IMR-90 (cell line): ENCODE data around the gene FAAP100. TPM values are rescaled to one million over a fixed set of nuclear protein-coding genes. Genes with fewer than 3 reads are reported as not detected.

Experiments used
- ATAC-seq: fragments of 200-7000 bp; cut with Tn5 transposase; 2 replicates; pipeline ENCODE4 v1.9.1; 2020; ENCODE audit warnings: low read depth, mild to moderate bottlenecking, moderate library complexity
- BruUV-seq: library from RNA; stranded (reverse); fragments of 400-500 nt; replicated peaks from 2 replicates; lab custom pipeline; 2021; lab: Mats Ljungman, UMichigan
- CTCF ChIA-PET: fragments of 300-600 bp; formaldehyde crosslinking; extraction: SDS; loops from one replicate; lab custom pipeline; 2021; ENCODE audit warnings: antibody characterized with exemption; lab: Yijun Ruan, JAX
- POLR2A ChIA-PET: fragments of 300-600 bp; sonication (Branson Sonifier 250); formaldehyde crosslinking; loops from one replicate; lab custom pipeline; 2022; ENCODE audit warnings: antibody characterized with exemption; ENCODE audit not compliant: unreplicated experiment; lab: Charles Lee
- DNase-seq: peaks from one replicate; pipeline ENCODE4 v3.0.0; 2013
- H2AFZ ChIP-seq: replicated peaks from 2 replicates; pipeline ENCODE3; 2013; ENCODE audit warnings: low read length, mild to moderate bottlenecking; ENCODE audit not compliant: poor library complexity
- H2AK5ac ChIP-seq: 2 replicates; pipeline ENCODE4 v1.6.1; 2013; ENCODE audit warnings: low read depth, low read length, inconsistent platforms
- H2AK9ac ChIP-seq: replicated peaks from 2 replicates; pipeline ENCODE3; 2013; ENCODE audit warnings: mild to moderate bottlenecking, low read depth, low read length, moderate library complexity; ENCODE audit not compliant: poor library complexity
- H2BK120ac ChIP-seq: 2 replicates; pipeline ENCODE4 v1.6.1; 2013; ENCODE audit warnings: low read depth, low read length, inconsistent platforms
- H2BK15ac ChIP-seq: 3 replicates; pipeline ENCODE4 v1.6.1; 2013; ENCODE audit warnings: low read depth, low read length, inconsistent platforms
- H2BK20ac ChIP-seq: 2 replicates; pipeline ENCODE4 v1.6.1; 2013; ENCODE audit warnings: low read depth, mild to moderate bottlenecking, inconsistent platforms, low read length, moderate library complexity
- H2BK5ac ChIP-seq: 2 replicates; pipeline ENCODE4 v1.6.1; 2013; ENCODE audit warnings: mild to moderate bottlenecking, low read depth, low read length, inconsistent platforms; ENCODE audit not compliant: poor library complexity, severe bottlenecking
- H3K14ac ChIP-seq: replicated peaks from 2 replicates; pipeline ENCODE4 v1.6.1; 2013; ENCODE audit warnings: low read depth, low read length, inconsistent platforms
- H3K18ac ChIP-seq: 2 replicates; pipeline ENCODE4 v1.6.1; 2013; ENCODE audit warnings: low read depth, low read length, control low read depth
- H3K23ac ChIP-seq: 2 replicates; pipeline ENCODE4 v1.6.1; 2013; ENCODE audit warnings: low read depth, low read length, inconsistent platforms
- H3K27ac ChIP-seq: 2 replicates; pipeline ENCODE4 v1.5.1; 2013; ENCODE audit warnings: mild to moderate bottlenecking, control low read depth, low read length; ENCODE audit not compliant: insufficient read depth
- H3K27me3 ChIP-seq: 2 replicates; pipeline ENCODE4 v1.6.1; 2013; ENCODE audit warnings: low read length; ENCODE audit not compliant: control insufficient read depth, insufficient read depth
- H3K36me3 ChIP-seq: 2 replicates; pipeline ENCODE4 v1.6.1; 2013; ENCODE audit warnings: low read length, mixed read lengths; ENCODE audit not compliant: control insufficient read depth, insufficient read depth
- H3K4ac ChIP-seq: 2 replicates; pipeline ENCODE4 v1.6.1; 2013; ENCODE audit warnings: low read depth, low read length, inconsistent platforms
- H3K4me1 ChIP-seq: 2 replicates; pipeline ENCODE4 v1.6.1; 2013; ENCODE audit warnings: low read length, mixed read lengths; ENCODE audit not compliant: control insufficient read depth, insufficient read depth
- H3K4me2 ChIP-seq: 2 replicates; pipeline ENCODE4 v1.6.1; 2013; ENCODE audit warnings: low read depth, mild to moderate bottlenecking, control low read depth, low read length, moderate library complexity
- H3K4me3 ChIP-seq: 2 replicates; pipeline ENCODE4 v1.5.1; 2013; ENCODE audit warnings: low read depth, mild to moderate bottlenecking, control low read depth, low read length, moderate library complexity; ENCODE audit not compliant: insufficient read depth
- H3K56ac ChIP-seq: 2 replicates; pipeline ENCODE4 v1.6.1; 2013; ENCODE audit warnings: low read length, inconsistent platforms; ENCODE audit not compliant: insufficient read depth; ENCODE audit errors: extremely low read depth
- H3K79me1 ChIP-seq, 2 experiments: 2 replicates each; pipeline ENCODE4 v1.6.1; 2013; ENCODE audit warnings: low read length in 2 of 2, inconsistent platforms in 1 of 2, low read depth in 1 of 2
- H3K9ac ChIP-seq: 2 replicates; pipeline ENCODE4 v1.6.1; 2013; ENCODE audit warnings: low read depth, low read length, control low read depth
- H3K9me1 ChIP-seq: 2 replicates; pipeline ENCODE4 v1.6.1; 2013; ENCODE audit warnings: low read length, inconsistent platforms; ENCODE audit not compliant: insufficient read depth
- H3K9me3 ChIP-seq: 2 replicates; pipeline ENCODE4 v1.6.1; 2013; ENCODE audit warnings: low read length; ENCODE audit not compliant: control insufficient read depth, insufficient read depth
- H4K20me1 ChIP-seq: 2 replicates; pipeline ENCODE4 v1.6.1; 2013; ENCODE audit warnings: low read length, inconsistent platforms; ENCODE audit not compliant: insufficient read depth
- H4K5ac ChIP-seq: 2 replicates; pipeline ENCODE4 v1.6.1; 2013; ENCODE audit warnings: mild to moderate bottlenecking, low read depth, low read length, control low read depth
- H4K8ac ChIP-seq, 2 experiments: 2 replicates each; pipeline ENCODE4 v1.6.1; 2013; ENCODE audit warnings: low read depth in 2 of 2, low read length in 2 of 2, control low read depth in 1 of 2, inconsistent platforms in 1 of 2
- H4K91ac ChIP-seq: 2 replicates; pipeline ENCODE4 v1.6.1; 2013; ENCODE audit warnings: low read depth, low read length, inconsistent platforms; ENCODE audit not compliant: insufficient read depth
- BHLHE40 ChIP-seq: fragments of 150-350 bp; IDR thresholded peaks from 2 replicates; pipeline ENCODE4 v1.6.1; 2016; ENCODE audit warnings: mild to moderate bottlenecking, low read depth, low read length
- CTCF ChIP-seq: conservative IDR thresholded peaks from 2 replicates; pipeline ENCODE4 v1.5.1; 2012; ENCODE audit warnings: mild to moderate bottlenecking, low read depth, low read length, improper control_type of control experiment
- MXI1 ChIP-seq: IDR thresholded peaks from 2 replicates; pipeline ENCODE4 v1.6.1; 2012; ENCODE audit warnings: low read depth, mild to moderate bottlenecking, low read length, moderate library complexity, borderline replicate concordance
- NFE2L2 ChIP-seq: fragments of 150-350 bp; IDR thresholded peaks from 2 replicates; pipeline ENCODE4 v1.6.1; 2016; ENCODE audit warnings: low read depth, mild to moderate bottlenecking, low read length
- WGBS, 2 experiments: methylation state at CpG; one replicate each; pipeline versions ENCODE4 v1.1.5 to v1.1.7; 2013; ENCODE audit warnings: missing lambda C conversion rate in 2 of 2; ENCODE audit not compliant: insufficient read length in 1 of 2; ENCODE audit errors: extremely low coverage in 2 of 2; 5-methylcytosine and 5-hydroxymethylcytosine counted together
- dilution Hi-C: fragments of 300-500 bp; cut with HindIII; formaldehyde crosslinking; loops from one replicate; pipeline ENCODE4 v1.14.3; 2018; ENCODE audit warnings: low sequenced_read_pairs; ENCODE audit not compliant: unreplicated experiment
- in situ Hi-C: fragments of 300-500 bp; cut with MboI; formaldehyde crosslinking; loops from 3 replicates; pipeline ENCODE4 v1.14.3; 2019; ENCODE audit warnings: low sequenced_read_pairs, inconsistent platforms, mixed read lengths
- intact Hi-C: fragments of 100-400 bp; cut with micrococcal nuclease; formaldehyde crosslinking; loops from 2 replicates; pipeline ENCODE4 v1.10.0; 2022
- polyA plus RNA-seq, 3 experiments: library from polyadenylated mRNA; depleted of rRNA; stranded (reverse); fragments of >200 nt; gene quantifications; 2 replicates each; pipeline ENCODE4 v1.2.3, GENCODE V29; 2012; ENCODE audit warnings: low replicate concordance in 1 of 3
- total RNA-seq: library from RNA; depleted of rRNA; stranded (reverse); fragments of >200 nt; gene quantifications from 2 replicates; pipeline ENCODE4 v1.2.3, GENCODE V29; 2012

Gene FAAP100
- total and polyA plus RNA-seq, 2 of the 4 experiments (the other 2 are of a cell fraction): 7.9 to 24.8 TPM

DNA sequence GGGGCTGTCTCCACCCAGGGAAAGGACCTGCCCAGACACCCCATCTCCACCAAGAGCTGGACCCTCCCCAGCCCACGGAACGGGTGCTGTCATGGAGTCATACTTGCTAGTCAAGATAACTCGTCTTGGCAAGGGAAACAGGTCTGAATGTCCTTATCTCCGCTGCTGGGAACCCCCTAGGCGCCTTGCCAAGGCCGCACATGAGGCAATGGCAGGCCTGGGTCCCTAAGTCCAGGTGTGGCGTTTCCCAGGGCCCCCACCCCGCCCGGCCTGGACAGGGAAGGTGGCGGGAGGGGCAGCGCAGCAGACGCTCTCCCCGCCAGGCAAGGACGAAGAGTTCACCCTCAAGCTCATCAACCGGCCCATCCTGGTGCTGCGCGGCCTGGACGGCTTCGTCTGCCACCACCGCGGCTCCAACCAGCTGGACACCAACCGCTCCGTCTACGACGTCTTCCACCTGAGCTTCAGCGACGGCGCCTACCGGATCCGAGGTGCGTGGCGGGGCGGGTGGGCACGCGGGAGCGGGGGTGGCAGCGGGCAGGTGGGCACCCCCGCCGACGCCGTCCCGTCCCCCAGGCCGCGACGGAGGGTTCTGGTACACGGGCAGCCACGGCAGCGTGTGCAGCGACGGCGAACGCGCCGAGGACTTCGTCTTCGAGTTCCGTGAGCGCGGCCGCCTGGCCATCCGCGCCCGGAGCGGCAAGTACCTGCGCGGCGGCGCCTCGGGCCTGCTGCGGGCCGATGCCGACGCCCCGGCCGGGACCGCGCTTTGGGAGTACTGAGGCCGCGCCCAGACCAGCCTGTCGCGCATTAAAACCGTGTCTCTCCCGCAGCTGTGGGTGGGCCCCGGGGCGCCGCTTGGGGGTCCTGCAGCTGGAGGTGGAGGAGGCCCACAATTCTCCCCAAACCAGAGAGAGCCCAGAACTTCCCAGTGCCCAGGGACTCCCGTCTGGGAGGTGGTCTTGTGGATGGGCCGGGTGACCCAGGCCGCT is 15.6 kb downstream of the FAAP100 start:
- H3K9ac ChIP-seq: no peak overlapping the region
- intact Hi-C loops (no loop called here), in situ Hi-C loops (no loop called here), dilution Hi-C loops (no loop called here)
- no peak overlapping the region for H3K27ac ChIP-seq
- H3K27me3 ChIP-seq: peaks cover 10% of the 10 kb centered on the region; the same call in 1 of the 2 replicates
- H3K4ac ChIP-seq: no peak overlapping the region
- no peak overlapping the region for H2AK5ac ChIP-seq
- POLR2A ChIA-PET: interaction anchor here (0.6 kb wide), 2 partner anchors 25 to 286 kb away, joined by 3 to 10 read pairs; no protein-coding TSS in a partner anchor
- no peak overlapping the region for H3K14ac ChIP-seq
- no peak for TF ChIP-seq MXI1
- no peak for TF ChIP-seq NFE2L2
- no peak for TF ChIP-seq CTCF
- no peak for TF ChIP-seq BHLHE40
- CTCF ChIA-PET: no interaction called here
- peak overlapping the region; percentile 58 for H2AFZ ChIP-seq
- no peaks in the 10 kb centered on the region for H3K9me3 ChIP-seq
- H3K4me3 ChIP-seq: no peak overlapping the region
- H3K56ac ChIP-seq: no peak overlapping the region
- no TSS peak for BruUV-seq
- H2BK120ac ChIP-seq: no peak overlapping the region
- no peak overlapping the region for H3K18ac ChIP-seq
- H2BK20ac ChIP-seq: no peak overlapping the region
- H4K20me1 ChIP-seq: peaks cover 7% of the 10 kb centered on the region; the same call in 1 of the 2 replicates
- no peak overlapping the region for H4K8ac ChIP-seq
- no peak overlapping the region for H2BK15ac ChIP-seq
- 30% methylated on average over 40 of the region's 89 CpGs; no CpG with 5 or more reads in 1 of the 2 experiments for WGBS, 2 experiments
- no peak overlapping the region for H3K23ac ChIP-seq
- DNase-seq: peak; percentile 17
- no peaks in the 10 kb centered on the region for H3K9me1 ChIP-seq
- H2AK9ac ChIP-seq: peak overlapping the region; percentile 87
- no peaks in the 10 kb centered on the region for H3K79me1 ChIP-seq
- no peak overlapping the region for H4K5ac ChIP-seq
- H4K91ac ChIP-seq: no peak overlapping the region
- ATAC-seq: no peak
- H3K36me3 ChIP-seq: peaks cover 17% of the 10 kb centered on the region; the same call in 1 of the 2 replicates
- H3K4me1 ChIP-seq: no peaks in the 10 kb centered on the region
- H3K4me2 ChIP-seq: no peak overlapping the region
- H2BK5ac ChIP-seq: no peak overlapping the region
